Heart left ventricle (tissue), 16 donors: ENCODE data around the gene TUNAR. TPM values are rescaled to one million over a fixed set of nuclear protein-coding genes. Genes with fewer than 3 reads are reported as not detected.

Source experiments
- ATAC-seq, 4 donors: fragments of 200-7000 bp; cut with Tn5 transposase; one replicate each; pipeline ENCODE4 v1.9.1; 2020 to 2022; ENCODE audit warnings: moderate library complexity in 4 of 4, mild to moderate bottlenecking in 3 of 4, moderate number of reproducible peaks in 1 of 4
- DNase-seq, 5 donors: peaks; one replicate each; pipeline ENCODE4 v3.0.0-alpha.2; 2020
- H3K27ac ChIP-seq, 12 donors: fragments of 200-600 bp; sonication (generic) in 4 of 12; one replicate each; pipeline versions ENCODE4 v1.5.0 to v1.8.0; 2016 to 2022; ENCODE audit warnings: mild to moderate bottlenecking in 2 of 12
- H3K27me3 ChIP-seq, 9 donors: fragments of 200-600 bp; sonication (generic) in 2 of 9; one replicate each; pipeline versions ENCODE4 v1.5.1 to v1.8.0; 2016 to 2022; ENCODE audit warnings: mild to moderate bottlenecking in 3 of 9
- H3K36me3 ChIP-seq, 9 donors: fragments of 200-600 bp; sonication (generic) in 2 of 9; one replicate each; pipeline versions ENCODE4 v1.5.0 to v1.8.0; 2018 to 2022; ENCODE audit warnings: mild to moderate bottlenecking in 2 of 9
- H3K4me1 ChIP-seq, 12 donors: fragments of 200-600 bp; sonication (generic) in 4 of 12; one replicate each; pipeline versions ENCODE4 v1.5.0 to v1.8.0; 2016 to 2022; ENCODE audit warnings: mild to moderate bottlenecking in 3 of 12
- H3K4me3 ChIP-seq, 12 donors: fragments of 200-600 bp; sonication (generic) in 4 of 12; one replicate each; pipeline versions ENCODE4 v1.5.0 to v1.8.0; 2017 to 2022; ENCODE audit warnings: mild to moderate bottlenecking in 9 of 12, moderate library complexity in 4 of 12
- H3K9me3 ChIP-seq, 12 donors: fragments of 200-600 bp; sonication (generic) in 4 of 12; one replicate each; pipeline versions ENCODE4 v1.5.0 to v1.8.0; 2016 to 2022; ENCODE audit warnings: mild to moderate bottlenecking in 1 of 12
- POLR2A ChIP-seq, 2 donors: fragments of 450-650 bp; IDR thresholded peaks; one replicate each; pipeline ENCODE4 v1.6.1; 2017; ENCODE audit warnings: antibody characterized with exemption in 2 of 2, mild to moderate bottlenecking in 2 of 2, moderate library complexity in 2 of 2
- whole genome bisulfite sequencing, 4 donors: extraction: QIAGEN DNeasy Blood & Tissue Kit in 2 of 4; methylation state at CpG; one replicate each; pipeline versions ENCODE4 v1.1.5 to v1.1.7; 2013 to 2018; 5-methylcytosine and 5-hydroxymethylcytosine counted together
- intact Hi-C, 10 donors: fragments of 100-400 bp; cut with DNase I; formaldehyde crosslinking; loops; one replicate each; pipeline versions ENCODE4 v1.11.1 to v1.14.2; 2022
- polyA plus RNA-seq, 2 donors: library from polyadenylated mRNA; stranded (reverse); fragments of 200-250 nt; gene quantifications; one replicate each; pipeline ENCODE4 v1.2.3, GENCODE V29; 2013
- total RNA-seq, 9 donors: library from RNA; depleted of rRNA in 2 of 9; stranded (reverse); fragments of >200 nt in 2 of 9; fragmentation: NEBNext Ultra II Directional in 3 of 9; extraction: Animal tissue kit (Norgen Biotek cat#: 25700) in 3 of 9; gene quantifications; one replicate each; pipeline versions ENCODE4 v1.1.0 to v1.2.4, GENCODE V29; 2016 to 2023
- TF ChIP-seq, protein P1 (sequence below), 12 donors: fragments of 200-600 bp; sonication (generic) in 4 of 12; IDR thresholded peaks; one replicate each; pipeline versions ENCODE4 v1.5.0 to v1.8.0; 2018 to 2022; ENCODE audit warnings: antibody characterized with exemption in 12 of 12, mild to moderate bottlenecking in 5 of 12
- donor health status: ischemic (EF 13 %, LVEDD 7.1; RV severe dilation, severe dysfunction).
- donor health status: healthy with polysubstance abuse.
- donor health status: DM: no; HTN: yes; CAD: no.
- donor health status: DM: no; HTN: no; CAD: no.
- donor health status: ischemic (EF 25% LVEDD 6.9; RV normal size, moderate dysfunction).
- donor health status: ischemic (EF 25% LVEDD 5.7; RV mildly dilated, moderate dysfunction).
- donor health status: healthy.
- donor health status: DM: yes; HTN: yes; CAD: no.
- donor health status: ischemic (EF 35%, LVEDD 5.7; RV mildly dilated, moderate dysfunction).
- donor health status: nonischemic (EF 11% LVEDD 7.7; RV severe dilation, severe dysfunction).
- donor health status: DM: yes; HTN: yes; CAD: no.
- donor health status: PGD.
- donor health status: ischemic (EF 29% LVEDD 5.4; RV normal size, mild dysfunction).
- donor health status: nonischemic (EF 23%, LVEDD 6.1; RV moderate dilation, normal function).

TUNAR gene
- total and polyA plus RNA-seq, 11 donors = not detected

DNA sequence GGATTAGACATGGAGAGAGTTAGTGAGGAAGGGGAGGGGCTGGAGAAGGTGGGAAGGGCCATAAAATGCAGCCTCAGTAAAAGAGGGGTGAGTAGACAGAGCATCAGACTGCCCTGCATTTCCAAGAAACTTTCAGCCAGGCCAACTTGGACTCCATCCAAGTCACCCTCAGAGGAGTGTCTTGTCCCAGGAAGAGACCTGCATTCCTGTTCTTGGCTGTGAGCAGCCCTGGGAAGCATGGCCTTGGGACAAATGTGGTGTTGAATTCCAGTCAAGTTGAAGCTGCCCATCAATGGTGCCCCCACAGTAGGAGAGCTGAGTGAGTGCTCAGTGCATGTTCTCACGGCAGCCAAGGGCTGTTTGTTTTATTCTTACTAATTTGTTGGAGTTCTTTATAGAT, 35.0 kb upstream of the TUNAR start:
- 47 to 66% (median 63%) methylated on average over 1 of the region's 1 CpG for WGBS, 4 donors
- Histone ChIP-seq H3K4me1 (no peaks in the 10 kb centered on the region), H3K27ac (no peak overlapping the region), H3K9me3 (no peaks in the 10 kb centered on the region), H3K27me3 (peaks cover 0 to 5% (median 0%) of the 10 kb centered on the region in 9 donors), H3K36me3 (no peaks in the 10 kb centered on the region), H3K4me3 (no peak overlapping the region)
- ATAC-seq = no peak
- no peak for TF ChIP-seq POLR2A (IDR thresholded peaks at IDR 0.05)
- TF ChIP-seq, protein P1, sequence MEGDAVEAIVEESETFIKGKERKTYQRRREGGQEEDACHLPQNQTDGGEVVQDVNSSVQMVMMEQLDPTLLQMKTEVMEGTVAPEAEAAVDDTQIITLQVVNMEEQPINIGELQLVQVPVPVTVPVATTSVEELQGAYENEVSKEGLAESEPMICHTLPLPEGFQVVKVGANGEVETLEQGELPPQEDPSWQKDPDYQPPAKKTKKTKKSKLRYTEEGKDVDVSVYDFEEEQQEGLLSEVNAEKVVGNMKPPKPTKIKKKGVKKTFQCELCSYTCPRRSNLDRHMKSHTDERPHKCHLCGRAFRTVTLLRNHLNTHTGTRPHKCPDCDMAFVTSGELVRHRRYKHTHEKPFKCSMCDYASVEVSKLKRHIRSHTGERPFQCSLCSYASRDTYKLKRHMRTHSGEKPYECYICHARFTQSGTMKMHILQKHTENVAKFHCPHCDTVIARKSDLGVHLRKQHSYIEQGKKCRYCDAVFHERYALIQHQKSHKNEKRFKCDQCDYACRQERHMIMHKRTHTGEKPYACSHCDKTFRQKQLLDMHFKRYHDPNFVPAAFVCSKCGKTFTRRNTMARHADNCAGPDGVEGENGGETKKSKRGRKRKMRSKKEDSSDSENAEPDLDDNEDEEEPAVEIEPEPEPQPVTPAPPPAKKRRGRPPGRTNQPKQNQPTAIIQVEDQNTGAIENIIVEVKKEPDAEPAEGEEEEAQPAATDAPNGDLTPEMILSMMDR (IDR thresholded peaks at IDR 0.05) = no peak
- intact Hi-C loops = no loop called here
- DNase-seq = no peak

DNA sequence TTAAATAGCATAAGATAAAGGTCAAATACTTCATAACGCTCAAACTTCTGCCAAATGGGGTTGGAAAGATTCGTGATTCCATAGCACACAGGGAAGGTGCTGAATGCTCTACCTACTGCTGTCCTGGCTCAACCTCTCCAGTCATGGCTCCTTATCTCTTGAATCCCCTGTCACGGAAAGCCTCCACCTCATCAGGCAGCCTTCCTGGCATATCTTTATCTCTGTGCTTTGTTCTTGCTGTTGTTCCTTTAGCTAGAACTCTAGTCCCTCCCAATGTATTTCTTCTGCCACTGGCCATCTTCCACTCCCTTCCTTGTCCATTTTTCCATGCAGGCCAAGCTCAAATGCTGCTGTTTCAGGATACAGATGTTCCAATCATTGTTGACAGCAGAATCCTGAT, 26.9 kb upstream of the TUNAR start:
- Histone ChIP-seq H3K9me3 (peaks cover 0 to 9% (median 0%) of the 10 kb centered on the region in 12 donors), H3K27me3 (peaks cover 0 to 20% (median 3%) of the 10 kb centered on the region in 9 donors), H3K36me3 (no peaks in the 10 kb centered on the region), H3K27ac (no peak overlapping the region), H3K4me1 (no peaks in the 10 kb centered on the region), H3K4me3 (no peak overlapping the region)
- intact Hi-C loops = no loop called here
- TF ChIP-seq, protein P1 (IDR thresholded peaks at IDR 0.05) = no peak
- no peak for TF ChIP-seq POLR2A (IDR thresholded peaks at IDR 0.05)
- ATAC-seq = no peak
- no peak for DNase-seq
- WGBS, 4 donors = 25 to 31% (median 27%) methylated on average over 3 of the region's 3 CpGs

DNA sequence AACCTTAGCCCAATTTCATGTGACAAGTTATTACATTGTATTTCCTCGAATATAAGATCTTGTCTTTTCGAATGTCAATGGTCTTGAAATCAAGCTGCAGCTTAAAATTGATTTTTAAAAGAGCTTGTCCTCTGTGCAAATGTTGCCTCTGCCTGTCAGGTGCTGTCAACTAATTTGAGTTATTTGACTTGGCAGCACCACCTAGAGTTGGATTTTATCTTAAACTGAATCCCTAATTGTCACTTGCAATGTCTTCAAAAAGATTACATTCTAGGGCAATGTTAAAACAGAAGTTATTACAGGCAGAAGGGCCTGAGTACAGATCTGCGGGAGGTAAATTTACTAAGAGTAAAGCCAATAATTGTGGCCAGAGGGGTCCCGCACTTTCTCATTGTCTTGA, 26.2 kb upstream of the TUNAR start:
- WGBS, 4 donors = 75 to 85% (median 77%) methylated on average over 4 of the region's 4 CpGs
- DNase-seq = no peak
- peaks cover 0 to 20% (median 3%) of the 10 kb centered on the region in 9 donors for H3K27me3 ChIP-seq

DNA sequence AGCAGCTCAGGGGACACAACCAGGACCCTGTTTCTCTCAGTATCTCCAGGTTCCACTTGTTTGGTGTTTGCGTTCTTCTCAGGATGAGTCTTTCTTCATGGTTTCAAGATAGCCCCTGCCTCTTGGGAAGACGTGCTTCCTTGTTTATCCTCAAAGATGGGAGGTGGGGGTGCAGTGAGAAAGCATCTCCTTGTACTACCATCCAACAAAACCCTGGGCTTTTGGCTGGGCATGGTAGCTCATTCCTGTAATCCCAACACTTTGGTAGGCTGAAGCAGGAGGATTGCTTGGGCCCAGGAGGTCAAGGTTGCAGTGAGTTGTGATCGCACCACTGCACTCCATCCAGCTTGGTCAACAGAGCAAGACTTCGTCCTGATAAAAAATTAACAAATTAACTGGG, 21.0 kb upstream of the TUNAR start:
- H3K27ac ChIP-seq = no peak overlapping the region
- 71 to 82% (median 80%) methylated on average over 3 to 4 of the region's 4 CpGs for WGBS, 4 donors
- peaks cover 0 to 3% (median 0%) of the 10 kb centered on the region in 12 donors for H3K4me1 ChIP-seq
- peaks cover 0 to 9% (median 0%) of the 10 kb centered on the region in 12 donors for H3K9me3 ChIP-seq
- intact Hi-C loops = no loop called here
- TF ChIP-seq, protein P1 (IDR thresholded peaks at IDR 0.05) = no peak
- no peak for TF ChIP-seq POLR2A (IDR thresholded peaks at IDR 0.05)
- no peak overlapping the region for H3K4me3 ChIP-seq
- no peaks in the 10 kb centered on the region for H3K36me3 ChIP-seq
- no peak for DNase-seq
- peaks cover 0 to 4% (median 0%) of the 10 kb centered on the region in 9 donors for H3K27me3 ChIP-seq
- no peak for ATAC-seq

More for the DNA sequence above, 26.2 kb upstream of the TUNAR start:
- ATAC-seq = no peak
- Histone ChIP-seq H3K9me3 (peaks cover 0 to 9% (median 0%) of the 10 kb centered on the region in 12 donors), H3K36me3 (no peaks in the 10 kb centered on the region), H3K4me1 (no peaks in the 10 kb centered on the region), H3K27ac (no peak overlapping the region), H3K4me3 (no peak overlapping the region)
- intact Hi-C loops = no loop called here
- no peak for TF ChIP-seq POLR2A (IDR thresholded peaks at IDR 0.05)
- TF ChIP-seq, protein P1 (IDR thresholded peaks at IDR 0.05) = no peak
